Measurements from ENCODE around the gene HSPBAP1. TPM values are rescaled to one million over a fixed set of nuclear protein-coding genes. Genes with fewer than 3 reads are reported as not detected.

HSPBAP1 gene
- total and polyA plus RNA-seq, 2 of the 4 experiments (the other 2 are of a cell fraction) = 2.6 to 4.8 TPM

DNA sequence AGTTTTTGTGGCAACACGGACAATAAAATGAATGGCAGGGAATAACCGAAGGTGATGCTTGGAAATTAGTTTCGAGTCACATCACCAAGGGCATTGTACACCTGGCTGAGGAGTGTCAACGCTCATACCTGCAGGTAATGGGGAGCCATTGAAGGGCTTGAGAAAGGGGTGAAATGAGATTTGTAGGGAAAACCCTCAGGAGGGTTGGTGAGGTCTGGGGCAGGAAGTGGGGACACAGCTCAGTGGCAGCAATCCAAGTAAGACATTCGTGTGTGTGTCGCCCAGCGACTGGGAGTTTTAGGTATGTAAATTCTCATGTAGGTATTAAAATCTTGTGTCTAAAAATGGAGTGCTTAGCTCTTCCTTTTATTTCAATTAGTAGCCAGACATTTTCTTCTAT is 98.7 kb downstream of the HSPBAP1 start:
- 85% methylated on average over 4 of the region's 7 CpGs; no CpG with 5 or more reads in 1 of the 2 experiments for WGBS, 2 experiments (ENCODE audit: extremely low coverage in 2 of 2, insufficient read length in 1 of 2)
- Histone ChIP-seq H3K56ac (ENCODE audit: extremely low read depth, insufficient read depth, low read length) (no peak overlapping the region), H3K4me2 (ENCODE audit: low read depth, low read length) (no peak overlapping the region), H3K18ac (ENCODE audit: low read depth, low read length) (no peak overlapping the region), H4K91ac (ENCODE audit: insufficient read depth, low read depth, low read length) (no peak overlapping the region), H3K14ac (replicated peaks; ENCODE audit: low read depth, low read length) (no peak overlapping the region), H3K9me1 (ENCODE audit: insufficient read depth, low read length) (0 out of 2 replicates have a peak, but pooled peaks cover 3% of the 10 kb centered on the region), H3K9me3 (ENCODE audit: control insufficient read depth, insufficient read depth, low read length) (no peaks in the 10 kb centered on the region), H2BK15ac (ENCODE audit: low read depth, low read length) (no peak overlapping the region), H2BK120ac (ENCODE audit: low read depth, low read length) (no peak overlapping the region), H3K4me1 (ENCODE audit: control insufficient read depth, insufficient read depth, low read length) (no peaks in the 10 kb centered on the region), H3K4me3 (ENCODE audit: insufficient read depth, low read depth, low read length) (no peak overlapping the region), H4K20me1 (ENCODE audit: insufficient read depth, low read length) (no peaks in the 10 kb centered on the region), H2BK20ac (ENCODE audit: low read depth, low read length) (no peak overlapping the region), H3K36me3 (ENCODE audit: control insufficient read depth, insufficient read depth, low read length) (peaks cover 23% of the 10 kb centered on the region), H3K27me3 (ENCODE audit: control insufficient read depth, insufficient read depth, low read length) (no peaks in the 10 kb centered on the region), H4K5ac (ENCODE audit: low read depth, low read length) (no peak overlapping the region), H2AK9ac (replicated peaks; ENCODE audit: low read depth, low read length, poor library complexity) (no peak overlapping the region), H2AK5ac (ENCODE audit: low read depth, low read length) (no peak overlapping the region), H2AFZ (replicated peaks; ENCODE audit: low read length, poor library complexity) (no peak overlapping the region), H2BK5ac (ENCODE audit: low read depth, low read length, poor library complexity, severe bottlenecking) (no peak overlapping the region), H3K23ac (ENCODE audit: low read depth, low read length) (no peak overlapping the region), H3K27ac (ENCODE audit: insufficient read depth, low read length) (no peak overlapping the region), H3K79me1 (ENCODE audit: low read depth in 1 of 2, low read length in 2 of 2) (no peaks in the 10 kb centered on the region), H3K9ac (ENCODE audit: low read depth, low read length) (no peak overlapping the region), H4K8ac (ENCODE audit: low read depth in 2 of 2, low read length in 2 of 2) (no peak overlapping the region), H3K4ac (ENCODE audit: low read depth, low read length) (no peak overlapping the region)
- no peak for ATAC-seq (ENCODE audit: low read depth)
- TF ChIP-seq CEBPB (IDR thresholded peaks at IDR 0.05; ENCODE audit: low read depth, low read length) (no peak), MAFK (IDR thresholded peaks at IDR 0.05; ENCODE audit: low read depth, low read length) (no peak), MAZ (IDR thresholded peaks at IDR 0.05; ENCODE audit: borderline replicate concordance, low read depth, low read length) (no peak), RFX5 (IDR thresholded peaks at IDR 0.05; ENCODE audit: low read depth, low read length) (no peak), FOS (IDR thresholded peaks at IDR 0.05; ENCODE audit: low read depth, low read length) (no peak), SMC3 (IDR thresholded peaks at IDR 0.05; ENCODE audit: low read depth, low read length) (no peak), NFE2L2 (IDR thresholded peaks at IDR 0.05; ENCODE audit: low read depth, low read length) (no peak), CHD1 (IDR thresholded peaks at IDR 0.05; ENCODE audit: low read depth, low read length) (no peak), BHLHE40 (IDR thresholded peaks at IDR 0.05; ENCODE audit: low read depth, low read length) (no peak), RCOR1 (IDR thresholded peaks at IDR 0.05; ENCODE audit: insufficient replicate concordance, low read length) (no peak), POLR2A (IDR thresholded peaks at IDR 0.05; ENCODE audit: low read depth, low read length) (no peak), MXI1 (IDR thresholded peaks at IDR 0.05; ENCODE audit: borderline replicate concordance, low read depth, low read length) (no peak), RAD21 (IDR thresholded peaks at IDR 0.05; ENCODE audit: low read length) (no peak)
- TF ChIP-seq, protein P1, sequence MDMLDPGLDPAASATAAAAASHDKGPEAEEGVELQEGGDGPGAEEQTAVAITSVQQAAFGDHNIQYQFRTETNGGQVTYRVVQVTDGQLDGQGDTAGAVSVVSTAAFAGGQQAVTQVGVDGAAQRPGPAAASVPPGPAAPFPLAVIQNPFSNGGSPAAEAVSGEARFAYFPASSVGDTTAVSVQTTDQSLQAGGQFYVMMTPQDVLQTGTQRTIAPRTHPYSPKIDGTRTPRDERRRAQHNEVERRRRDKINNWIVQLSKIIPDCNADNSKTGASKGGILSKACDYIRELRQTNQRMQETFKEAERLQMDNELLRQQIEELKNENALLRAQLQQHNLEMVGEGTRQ (IDR thresholded peaks at IDR 0.05; ENCODE audit: low read depth, low read length) = no peak
- TF ChIP-seq, protein P2, sequence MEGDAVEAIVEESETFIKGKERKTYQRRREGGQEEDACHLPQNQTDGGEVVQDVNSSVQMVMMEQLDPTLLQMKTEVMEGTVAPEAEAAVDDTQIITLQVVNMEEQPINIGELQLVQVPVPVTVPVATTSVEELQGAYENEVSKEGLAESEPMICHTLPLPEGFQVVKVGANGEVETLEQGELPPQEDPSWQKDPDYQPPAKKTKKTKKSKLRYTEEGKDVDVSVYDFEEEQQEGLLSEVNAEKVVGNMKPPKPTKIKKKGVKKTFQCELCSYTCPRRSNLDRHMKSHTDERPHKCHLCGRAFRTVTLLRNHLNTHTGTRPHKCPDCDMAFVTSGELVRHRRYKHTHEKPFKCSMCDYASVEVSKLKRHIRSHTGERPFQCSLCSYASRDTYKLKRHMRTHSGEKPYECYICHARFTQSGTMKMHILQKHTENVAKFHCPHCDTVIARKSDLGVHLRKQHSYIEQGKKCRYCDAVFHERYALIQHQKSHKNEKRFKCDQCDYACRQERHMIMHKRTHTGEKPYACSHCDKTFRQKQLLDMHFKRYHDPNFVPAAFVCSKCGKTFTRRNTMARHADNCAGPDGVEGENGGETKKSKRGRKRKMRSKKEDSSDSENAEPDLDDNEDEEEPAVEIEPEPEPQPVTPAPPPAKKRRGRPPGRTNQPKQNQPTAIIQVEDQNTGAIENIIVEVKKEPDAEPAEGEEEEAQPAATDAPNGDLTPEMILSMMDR (conservative IDR thresholded peaks at IDR 0.05; ENCODE audit: low read depth, low read length) = no peak
- TF ChIP-seq, protein P3, sequence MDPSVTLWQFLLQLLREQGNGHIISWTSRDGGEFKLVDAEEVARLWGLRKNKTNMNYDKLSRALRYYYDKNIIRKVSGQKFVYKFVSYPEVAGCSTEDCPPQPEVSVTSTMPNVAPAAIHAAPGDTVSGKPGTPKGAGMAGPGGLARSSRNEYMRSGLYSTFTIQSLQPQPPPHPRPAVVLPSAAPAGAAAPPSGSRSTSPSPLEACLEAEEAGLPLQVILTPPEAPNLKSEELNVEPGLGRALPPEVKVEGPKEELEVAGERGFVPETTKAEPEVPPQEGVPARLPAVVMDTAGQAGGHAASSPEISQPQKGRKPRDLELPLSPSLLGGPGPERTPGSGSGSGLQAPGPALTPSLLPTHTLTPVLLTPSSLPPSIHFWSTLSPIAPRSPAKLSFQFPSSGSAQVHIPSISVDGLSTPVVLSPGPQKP (IDR thresholded peaks at IDR 0.05; ENCODE audit: borderline replicate concordance, low read depth, low read length) = no peak
- no peak for DNase-seq
- CTCF ChIA-PET = interaction anchor here (0.7 kb wide), 1 partner anchor 80 kb away, joined by 7 read pairs; no protein-coding TSS in a partner anchor
- dilution Hi-C loops (cut with HindIII; ENCODE audit: low sequenced_read_pairs, unreplicated experiment) = no loop called here
- in situ Hi-C loops (cut with MboI; ENCODE audit: low sequenced_read_pairs) = no loop called here
- BruUV-seq (replicated peaks) = no TSS peak
- POLR2A ChIA-PET (ENCODE audit: unreplicated experiment) = no interaction called here
- intact Hi-C loops (cut with micrococcal nuclease) = no loop called here
